ENCODE results near the gene WFS1.

The WFS1 gene

DNA sequence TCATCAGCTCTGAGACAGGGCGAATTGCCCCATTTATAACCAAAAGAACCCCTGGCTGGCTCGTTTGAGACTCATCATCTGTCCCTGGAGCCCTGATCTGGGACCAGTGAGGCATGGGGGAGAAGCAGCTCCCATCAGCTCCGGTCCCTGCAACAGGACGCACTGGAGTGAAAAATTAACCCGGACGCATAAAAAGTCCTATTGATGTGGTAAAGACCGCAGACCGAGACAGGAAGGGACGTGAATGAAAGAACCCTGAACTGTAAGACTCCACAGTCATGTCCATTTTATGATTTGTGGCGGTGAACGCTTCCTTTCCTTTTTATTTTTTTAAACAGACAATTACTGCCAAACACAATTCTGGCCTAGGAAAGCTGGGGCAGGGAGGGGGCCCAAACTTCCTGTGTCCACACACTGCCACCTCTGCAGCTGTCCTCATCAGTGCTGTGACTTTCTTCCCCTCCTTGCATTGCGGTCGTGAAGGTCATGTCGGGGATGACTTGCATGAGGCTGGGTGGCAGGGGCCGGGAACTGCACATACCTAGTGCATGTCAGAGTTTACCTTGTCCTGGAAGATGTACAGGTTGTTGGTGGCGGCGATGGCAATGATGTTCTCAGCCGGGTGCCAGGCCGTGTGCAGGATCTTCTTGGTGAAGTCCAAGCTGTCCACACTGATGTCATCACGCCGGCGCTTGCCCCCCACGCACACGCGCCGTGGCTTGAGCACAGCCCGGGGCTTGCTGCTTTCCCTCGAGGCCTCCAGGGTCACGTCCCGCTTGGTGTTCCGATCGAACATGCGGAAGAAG, 53.3 kb downstream of the WFS1 start:
- TF ChIP-seq, protein P1, sequence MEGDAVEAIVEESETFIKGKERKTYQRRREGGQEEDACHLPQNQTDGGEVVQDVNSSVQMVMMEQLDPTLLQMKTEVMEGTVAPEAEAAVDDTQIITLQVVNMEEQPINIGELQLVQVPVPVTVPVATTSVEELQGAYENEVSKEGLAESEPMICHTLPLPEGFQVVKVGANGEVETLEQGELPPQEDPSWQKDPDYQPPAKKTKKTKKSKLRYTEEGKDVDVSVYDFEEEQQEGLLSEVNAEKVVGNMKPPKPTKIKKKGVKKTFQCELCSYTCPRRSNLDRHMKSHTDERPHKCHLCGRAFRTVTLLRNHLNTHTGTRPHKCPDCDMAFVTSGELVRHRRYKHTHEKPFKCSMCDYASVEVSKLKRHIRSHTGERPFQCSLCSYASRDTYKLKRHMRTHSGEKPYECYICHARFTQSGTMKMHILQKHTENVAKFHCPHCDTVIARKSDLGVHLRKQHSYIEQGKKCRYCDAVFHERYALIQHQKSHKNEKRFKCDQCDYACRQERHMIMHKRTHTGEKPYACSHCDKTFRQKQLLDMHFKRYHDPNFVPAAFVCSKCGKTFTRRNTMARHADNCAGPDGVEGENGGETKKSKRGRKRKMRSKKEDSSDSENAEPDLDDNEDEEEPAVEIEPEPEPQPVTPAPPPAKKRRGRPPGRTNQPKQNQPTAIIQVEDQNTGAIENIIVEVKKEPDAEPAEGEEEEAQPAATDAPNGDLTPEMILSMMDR (IDR thresholded peaks at IDR 0.05; ENCODE audit: low read depth, low read length, missing control alignments): no peak
- DNase-seq (ENCODE audit: extremely low read depth, low read depth): no peak
- no peak overlapping the region for H3K4me3 ChIP-seq (replicated peaks; ENCODE audit: low read depth, low read length)

DNA sequence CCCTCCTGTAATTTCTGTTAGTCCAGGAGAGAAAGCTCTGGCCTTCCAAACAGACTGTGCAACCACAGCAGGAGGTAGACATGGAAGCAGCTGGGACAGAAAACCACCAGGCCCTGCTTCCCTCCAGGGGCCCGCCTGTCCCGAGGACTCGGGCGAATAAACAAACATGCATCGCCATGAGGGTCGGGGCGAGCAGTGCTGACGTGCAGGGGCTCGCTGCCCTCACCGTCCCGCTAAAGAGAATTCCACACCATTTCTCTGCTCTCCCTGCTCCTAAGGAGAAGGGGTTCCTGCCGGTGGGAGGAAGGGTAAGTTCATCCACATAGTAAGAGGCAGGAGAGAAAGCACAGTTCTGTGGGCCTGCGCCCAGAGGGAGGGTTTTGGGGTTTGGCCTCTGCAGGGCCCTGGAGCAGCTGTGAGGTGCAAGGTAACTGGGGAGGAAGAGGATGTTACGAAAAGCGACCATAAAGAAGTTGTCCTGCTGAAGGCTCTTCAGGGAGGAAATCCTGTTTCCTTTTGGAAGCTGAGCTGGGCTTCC, 54.9 kb downstream of the WFS1 start:
- DNase-seq (ENCODE audit: extremely low read depth, low read depth): no peak
- H3K4me3 ChIP-seq (replicated peaks; ENCODE audit: low read depth, low read length): no peak overlapping the region
- TF ChIP-seq, protein P1 (IDR thresholded peaks at IDR 0.05; ENCODE audit: low read depth, low read length, missing control alignments): no peak

DNA sequence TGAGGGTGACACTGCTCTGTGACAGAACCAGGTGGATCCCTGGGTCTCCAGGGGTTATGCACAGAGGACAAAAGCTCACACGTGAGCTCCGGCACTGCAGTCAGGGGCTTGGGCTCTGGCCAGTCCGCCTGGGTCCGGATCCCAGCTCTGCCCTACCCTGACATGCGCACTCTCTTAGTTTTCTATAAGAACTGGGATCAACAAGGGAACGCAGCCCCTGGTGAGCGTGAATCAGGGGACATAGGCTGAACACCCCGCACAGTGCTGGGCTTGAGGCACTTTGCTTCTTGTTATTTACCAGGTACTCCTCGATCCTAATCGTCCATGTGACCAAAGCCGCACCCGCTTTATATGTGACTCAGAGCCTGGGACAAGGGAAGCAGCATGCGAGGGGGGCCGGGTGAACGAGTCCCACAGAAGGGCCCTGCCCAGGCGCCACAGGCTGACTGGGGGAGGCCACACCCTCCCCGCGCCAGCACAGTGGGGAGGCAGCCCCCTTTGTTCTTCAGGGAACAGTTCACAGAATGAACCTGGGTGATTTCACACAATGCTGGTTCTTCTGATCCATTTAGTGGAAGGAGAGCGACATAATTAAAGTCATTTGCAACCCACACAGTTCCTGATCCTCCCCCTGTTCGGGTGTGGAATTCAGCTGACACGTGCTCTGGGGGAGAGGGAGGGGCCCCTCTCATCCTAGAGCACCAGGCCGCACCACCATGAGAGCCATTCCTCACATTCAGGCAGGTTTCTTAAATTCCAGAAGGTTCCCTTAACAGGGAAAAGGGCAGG, 55.5 kb downstream of the WFS1 start:
- DNase-seq (ENCODE audit: extremely low read depth, low read depth): no peak
- TF ChIP-seq, protein P1 (IDR thresholded peaks at IDR 0.05; ENCODE audit: low read depth, low read length, missing control alignments): no peak
- H3K4me3 ChIP-seq (replicated peaks; ENCODE audit: low read depth, low read length): no peak overlapping the region

DNA sequence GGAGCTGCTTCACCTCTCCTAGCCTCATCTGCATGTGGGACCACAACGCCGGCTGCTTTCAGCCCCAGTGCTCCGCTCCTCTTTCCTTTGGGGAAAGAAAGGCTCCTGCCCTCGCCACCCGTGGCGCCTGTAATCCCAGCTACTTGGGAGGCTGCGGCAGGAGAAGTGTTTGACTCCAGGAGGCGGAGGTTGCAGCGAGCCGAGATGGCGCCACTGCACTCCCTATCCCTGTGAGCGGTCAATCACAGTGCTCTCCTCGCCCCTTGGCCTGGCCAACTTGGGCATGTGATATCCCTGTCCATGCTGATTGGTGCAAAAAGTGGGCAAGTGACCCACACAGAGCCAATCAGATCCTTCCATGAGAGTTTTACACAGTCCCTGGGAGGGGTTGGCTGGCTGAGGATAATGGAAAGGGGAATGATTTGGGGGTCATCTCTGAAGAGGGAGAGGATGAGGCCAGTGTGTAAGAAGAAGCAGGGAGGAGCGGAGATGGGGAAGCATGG, 56.2 kb downstream of the WFS1 start:
- no peak overlapping the region for H3K4me3 ChIP-seq (replicated peaks; ENCODE audit: low read depth, low read length)
- DNase-seq (ENCODE audit: extremely low read depth, low read depth): no peak
- TF ChIP-seq, protein P1 (IDR thresholded peaks at IDR 0.05; ENCODE audit: low read depth, low read length, missing control alignments): no peak

DNA sequence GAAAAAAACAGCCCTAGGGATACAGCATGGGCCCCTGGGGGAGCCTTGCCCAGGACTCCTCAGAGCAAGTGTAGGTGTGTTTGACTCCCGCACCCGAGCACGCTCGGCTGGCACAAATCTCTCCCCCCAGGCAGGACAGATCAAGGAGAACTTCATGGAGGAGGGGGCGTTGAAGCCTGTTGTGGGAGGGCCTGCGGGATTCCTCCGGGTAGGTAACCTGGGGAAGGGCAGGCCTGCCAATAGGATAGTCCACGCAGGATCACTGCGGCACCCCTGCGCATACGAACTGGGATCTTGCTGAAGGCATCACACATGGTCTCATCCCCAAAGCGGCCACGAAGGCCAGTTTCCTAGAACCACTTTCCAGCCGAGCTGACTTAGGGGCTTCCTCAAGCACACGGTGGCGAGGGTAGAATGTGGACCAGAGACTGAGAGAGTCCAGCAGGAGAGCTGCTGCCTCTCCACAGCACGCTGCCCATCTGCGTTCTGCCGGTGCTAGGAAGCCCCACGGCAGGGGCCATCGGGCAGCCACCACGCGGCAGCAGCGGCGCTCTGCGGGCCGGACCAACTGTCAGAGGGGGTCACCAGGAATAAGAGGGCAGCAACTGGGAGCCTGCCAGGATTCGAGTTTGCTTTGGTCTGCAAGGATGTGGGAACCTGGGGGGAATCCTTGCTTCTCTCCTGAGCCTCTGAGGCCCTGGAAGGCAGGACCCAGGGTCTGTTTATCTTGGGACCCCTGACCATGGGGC, 56.8 kb downstream of the WFS1 start:
- H3K4me3 ChIP-seq (replicated peaks; ENCODE audit: low read depth, low read length): no peak overlapping the region
- DNase-seq (ENCODE audit: extremely low read depth, low read depth): no peak
- TF ChIP-seq, protein P1 (IDR thresholded peaks at IDR 0.05; ENCODE audit: low read depth, low read length, missing control alignments): no peak

DNA sequence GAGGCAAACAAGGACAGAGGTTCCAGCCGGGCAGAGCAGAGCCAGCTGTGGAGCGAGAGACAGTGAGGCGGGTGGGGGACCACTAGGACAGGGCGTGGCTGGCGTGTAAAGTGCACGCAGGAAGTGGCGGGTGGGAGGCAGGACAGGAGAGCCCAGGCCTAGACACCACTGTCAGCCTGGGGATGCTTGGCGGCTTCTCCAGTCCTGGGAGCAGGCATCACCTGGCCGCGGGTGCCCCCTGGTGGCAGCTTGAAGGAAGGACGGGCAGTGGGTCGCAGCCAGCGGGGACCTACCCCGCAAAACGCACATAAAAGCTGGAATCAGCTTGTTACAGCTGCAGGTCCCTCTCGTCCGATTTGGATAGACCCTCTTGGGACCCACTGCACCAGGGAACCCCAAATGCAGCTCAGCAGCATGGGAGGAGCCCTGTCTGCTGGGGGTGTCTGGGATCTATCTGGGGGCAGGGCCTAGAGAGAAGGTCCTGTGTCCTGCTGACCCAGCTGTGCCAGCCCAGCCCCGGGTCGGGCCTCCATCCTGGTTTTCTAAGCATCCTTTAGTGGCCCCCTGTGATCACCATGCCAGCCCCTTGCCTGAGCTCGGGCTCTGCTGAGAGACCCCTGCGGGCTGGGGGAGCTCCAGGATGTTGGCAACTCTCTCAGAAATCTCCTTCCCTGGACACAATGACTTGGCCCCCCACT, 57.7 kb downstream of the WFS1 start:
- no peak overlapping the region for H3K4me3 ChIP-seq (replicated peaks; ENCODE audit: low read depth, low read length)
- TF ChIP-seq, protein P1 (IDR thresholded peaks at IDR 0.05; ENCODE audit: low read depth, low read length, missing control alignments): peak; percentile 86
- DNase-seq (ENCODE audit: extremely low read depth, low read depth): peak; percentile 14

Measured in HFF-Myc (cell line).